Lung (tissue), 12 donors: ENCODE measurements around the gene DYNC1I2. TPM values are rescaled to one million over a fixed set of nuclear protein-coding genes. Genes with fewer than 3 reads are reported as not detected.
A peak's percentile ranks its signal among the peaks of the same experiment; 100 is the strongest.

Experiments used
- ATAC-seq: fragments of 200-7000 bp; cut with Tn5 transposase; one replicate; pipeline ENCODE4 v1.9.1; 2020; ENCODE audit warnings: moderate number of reproducible peaks; ENCODE audit not compliant: insufficient read depth, low FRiP score
- DNase-seq, 3 donors: peaks; one replicate each; pipeline ENCODE4 v3.0.0-alpha.2; 2013 to 2017
- H3K27ac ChIP-seq, 2 donors: one replicate each; pipeline ENCODE4 v1.5.1; 2013; ENCODE audit warnings: mild to moderate bottlenecking in 2 of 2, moderate library complexity in 2 of 2, control low read depth in 1 of 2, inconsistent platforms in 1 of 2, low read depth in 1 of 2, low read length in 1 of 2
- H3K27me3 ChIP-seq, 3 donors: one replicate each; pipeline ENCODE4 v1.5.1; 2013; ENCODE audit warnings: low read length in 2 of 3; ENCODE audit not compliant: control insufficient read depth in 3 of 3, insufficient read depth in 3 of 3
- H3K36me3 ChIP-seq, 4 donors: one replicate each; pipeline ENCODE4 v1.5.1; 2013; ENCODE audit warnings: low read length in 4 of 4, mild to moderate bottlenecking in 1 of 4, moderate library complexity in 1 of 4; ENCODE audit not compliant: control insufficient read depth in 4 of 4, insufficient read depth in 4 of 4
- H3K4me1 ChIP-seq, 5 donors: one replicate each; pipeline ENCODE4 v1.5.1; 2013; ENCODE audit warnings: low read length in 5 of 5, mild to moderate bottlenecking in 2 of 5, moderate library complexity in 1 of 5; ENCODE audit not compliant: control insufficient read depth in 5 of 5, insufficient read depth in 5 of 5
- H3K4me3 ChIP-seq: one replicate; pipeline ENCODE4 v1.5.1; 2013; ENCODE audit warnings: mild to moderate bottlenecking, control low read depth, moderate library complexity
- H3K9ac ChIP-seq, 2 donors: one replicate each; pipeline ENCODE4 v1.5.1; 2013; ENCODE audit warnings: low read length in 2 of 2, control low read depth in 1 of 2; ENCODE audit not compliant: insufficient read depth in 1 of 2
- H3K9me3 ChIP-seq, 4 donors: one replicate each; pipeline ENCODE4 v1.5.1; 2013; ENCODE audit warnings: low read length in 3 of 4, mild to moderate bottlenecking in 1 of 4, moderate library complexity in 1 of 4; ENCODE audit not compliant: control insufficient read depth in 4 of 4, insufficient read depth in 3 of 4
- CTCF ChIP-seq: IDR thresholded peaks from 2 replicates; pipeline ENCODE4 v1.5.1; 2012; ENCODE audit warnings: mild to moderate bottlenecking; ENCODE audit errors: control extremely low read depth, extremely low read depth
- WGBS, 2 donors: extraction: QIAGEN DNeasy Blood & Tissue Kit; methylation state at CpG; one replicate each; pipeline ENCODE4 v1.1.7; 2013; 5-methylcytosine and 5-hydroxymethylcytosine counted together
- polyA plus RNA-seq, 2 donors: library from polyadenylated mRNA; stranded (reverse); fragments of 200-250 nt; gene quantifications; one replicate each; pipeline ENCODE4 v1.2.1, GENCODE V29; 2013
- total RNA-seq, 2 donors: library from RNA; depleted of rRNA in 1 of 2; stranded (reverse); fragments of >200 nt in 1 of 2; gene quantifications; one replicate each; pipeline ENCODE4 v1.2.1, GENCODE V29; 2014 to 2021
- donor health status: control.
- donor health status: control.
- donor health status: Bipolar disorder and iron deficiency.
- donor health status: healthy.
- donor health status: DM: yes; HTN: yes; CAD: no.

Gene DYNC1I2
- total and polyA plus RNA-seq, 4 donors, result 47.1 to 190 (median 72.2) TPM

- Histone ChIP-seq H3K9me3 (no peaks in the 10 kb centered on the region), H3K4me1 (peaks cover 0 to 28% (median 0%) of the 10 kb centered on the region in 5 donors), H3K4me3 (no peak overlapping the region), H3K27ac (no peak overlapping the region), H3K27me3 (no peaks in the 10 kb centered on the region), H3K9ac (no peak overlapping the region), H3K36me3 (no peaks in the 10 kb centered on the region)
- TF ChIP-seq CTCF, result no peak
- peak in 1 of 3 donors; percentile 38 for DNase-seq
- ATAC-seq, result no peak
These were observed 16.6 kb upstream of the DYNC1I2 start for GRCh38 chr2:171670655-171671054.

GRCh38 chr2:171671867-171672266 lies 15.4 kb upstream of the DYNC1I2 start:
- no peaks in the 10 kb centered on the region for H3K27me3 ChIP-seq
- TF ChIP-seq CTCF, result no peak
- H3K27ac ChIP-seq, result no peak overlapping the region
- H3K4me1 ChIP-seq, result peaks cover 0 to 28% (median 0%) of the 10 kb centered on the region in 5 donors
- no peak overlapping the region for H3K9ac ChIP-seq
- DNase-seq (no peak), ATAC-seq (no peak)
- H3K36me3 ChIP-seq, result no peaks in the 10 kb centered on the region
- WGBS, 2 donors, result 88 to 95% methylated on average over 7 of the region's 7 CpGs
- H3K9me3 ChIP-seq, result no peaks in the 10 kb centered on the region
- no peak overlapping the region for H3K4me3 ChIP-seq

- DNase-seq, result peak in 2 of 3 donors; percentile 82 to 92
- no peak overlapping the region for H3K4me3 ChIP-seq
- no peaks in the 10 kb centered on the region for H3K9me3 ChIP-seq
- H3K9ac ChIP-seq, result no peak overlapping the region
- no peaks in the 10 kb centered on the region for H3K36me3 ChIP-seq
- WGBS, 2 donors, result 24 to 51% methylated on average over 1 of the region's 1 CpG
- no peak for TF ChIP-seq CTCF
- peaks cover 0 to 24% (median 0%) of the 10 kb centered on the region in 5 donors for H3K4me1 ChIP-seq
- no peak overlapping the region for H3K27ac ChIP-seq
- no peaks in the 10 kb centered on the region for H3K27me3 ChIP-seq
- ATAC-seq, result no peak
These were observed 13.4 kb upstream of the DYNC1I2 start for GRCh38 chr2:171673905-171674304.

GRCh38 chr2:171675810-171676345 lies 11.4 kb upstream of the DYNC1I2 start:
- Histone ChIP-seq H3K27me3 (no peaks in the 10 kb centered on the region), H3K27ac (no peak overlapping the region), H3K4me1 (peaks cover 0 to 24% (median 0%) of the 10 kb centered on the region in 5 donors), H3K9ac (no peak overlapping the region), H3K9me3 (no peaks in the 10 kb centered on the region), H3K36me3 (no peaks in the 10 kb centered on the region), H3K4me3 (no peak overlapping the region)
- DNase-seq (no peak), ATAC-seq (no peak)
- WGBS, 2 donors, result 78 to 88% methylated on average over 7 of the region's 7 CpGs
- TF ChIP-seq CTCF, result no peak
